T-helper 1 cell treated with Interleukin-12 subunit alpha and Interleukin-12 subunit beta and Interleukin-4 antibody, amounts not matched to agents 30 ng/mL and 1 ng/mL, for 36 hours (primary cell): ENCODE measurements around the gene BAIAP2. TPM values are rescaled to one million over a fixed set of nuclear protein-coding genes. Genes with fewer than 3 reads are reported as not detected.

Experiments
- total RNA-seq: library from RNA; stranded (reverse); gene quantifications from 2 replicates; pipeline ENCODE4 v1.2.3, GENCODE V29; 2022

BAIAP2 gene
- total RNA-seq, 1 donor from 2014 or later: 7.2 TPM

Other genes with a start within 250 kb of the BAIAP2 start
- 42.8 and 43.0 TPM in 2 replicates for gene CHMP6, start 43.3 kb upstream of the BAIAP2 start, total RNA-seq
- not detected in 2 replicates for gene PVALEF, start 130.4 kb downstream of the BAIAP2 start, total RNA-seq
- gene AATK, start 131.1 kb downstream of the BAIAP2 start, total RNA-seq: 0.39 and 0.54 TPM in 2 replicates
- 10.6 and 13.3 TPM in 2 replicates for gene CEP131, start 187.8 kb downstream of the BAIAP2 start, total RNA-seq
- 55.5 and 60.0 TPM in 2 replicates for gene TEPSIN, start 203.9 kb downstream of the BAIAP2 start, total RNA-seq
- gene NDUFAF8, start 204.2 kb downstream of the BAIAP2 start, total RNA-seq: 47.3 and 49.0 TPM in 2 replicates